Caco-2 (cell line): Measurements from ENCODE around the gene C3orf52. TPM values are rescaled to one million over a fixed set of nuclear protein-coding genes. Genes with fewer than 3 reads are reported as not detected.

Experiments
- BruUV-seq: library from RNA; stranded (reverse); fragments of 400-500 nt; replicated peaks from 2 replicates; lab custom pipeline; 2021; lab: Mats Ljungman, UMichigan
- CTCF ChIA-PET: fragments of 300-600 bp; sonication (Branson Sonifier 250); formaldehyde crosslinking; loops from one replicate; lab custom pipeline; 2022; ENCODE audit warnings: antibody characterized with exemption; lab: Charles Lee
- POLR2A ChIA-PET: fragments of 300-600 bp; sonication (Branson Sonifier 250); formaldehyde crosslinking; loops from one replicate; lab custom pipeline; 2022; ENCODE audit warnings: antibody characterized with exemption; lab: Charles Lee
- DNase-seq, 2 experiments: peaks; one replicate each; pipeline versions ENCODE4 v3.0.0 to v3.0.0-alpha.2; 2020 to 2022
- H3K27me3 ChIP-seq: replicated peaks from 2 replicates; pipeline ENCODE4 v1.6.0; 2011; ENCODE audit warnings: low read length; ENCODE audit not compliant: control insufficient read depth, insufficient read depth
- H3K36me3 ChIP-seq: 2 replicates; pipeline ENCODE4 v1.5.1; 2011; ENCODE audit warnings: low read length; ENCODE audit not compliant: control insufficient read depth, insufficient read depth
- H3K4me1 ChIP-seq: fragments of 250-450 bp; sonication (Bioruptor Pico); 2 replicates; pipeline ENCODE4 v1.5.1; 2020; ENCODE audit warnings: mild to moderate bottlenecking
- H3K4me3 ChIP-seq: 2 replicates; pipeline ENCODE4 v1.5.1; 2011; ENCODE audit warnings: low read depth, mild to moderate bottlenecking, control low read depth, low read length
- H3K9me3 ChIP-seq: fragments of 250-450 bp; sonication (Bioruptor Pico); 2 replicates; pipeline ENCODE4 v1.5.1; 2020; ENCODE audit warnings: mild to moderate bottlenecking, moderate library complexity
- H3K27ac Mint-ChIP-seq: one replicate; pipeline ENCODE4 v1.8.0; 2022; ENCODE audit warnings: mixed read lengths; ENCODE audit not compliant: unreplicated experiment
- H3K27me3 Mint-ChIP-seq: one replicate; pipeline ENCODE4 v1.8.0; 2022; ENCODE audit warnings: mixed read lengths; ENCODE audit not compliant: insufficient read depth, unreplicated experiment
- H3K36me3 Mint-ChIP-seq: one replicate; pipeline ENCODE4 v1.8.0; 2022; ENCODE audit warnings: mild to moderate bottlenecking, mixed read lengths; ENCODE audit not compliant: insufficient read depth, unreplicated experiment
- H3K4me1 Mint-ChIP-seq: one replicate; pipeline ENCODE4 v1.8.0; 2022; ENCODE audit warnings: low read depth, mixed read lengths; ENCODE audit not compliant: unreplicated experiment
- H3K4me3 Mint-ChIP-seq: one replicate; pipeline ENCODE4 v1.8.0; 2022; ENCODE audit warnings: mild to moderate bottlenecking, moderate library complexity, mixed read lengths; ENCODE audit not compliant: unreplicated experiment
- H3K9me3 Mint-ChIP-seq: one replicate; pipeline ENCODE4 v1.8.0; 2022; ENCODE audit warnings: mixed read lengths; ENCODE audit not compliant: unreplicated experiment
- CTCF ChIP-seq, 2 experiments: fragments of 200-600 bp in 1 of 2; IDR thresholded peaks; 1 replicate in 1 of 2; 2 replicates in 1 of 2; pipeline versions ENCODE4 v1.5.1 to v1.8.0; 2011 to 2022; ENCODE audit warnings: antibody characterized with exemption in 1 of 2, control low read depth in 1 of 2, inconsistent platforms in 1 of 2, low read depth in 1 of 2, low read length in 1 of 2, mild to moderate bottlenecking in 1 of 2, moderate library complexity in 1 of 2; ENCODE audit not compliant: insufficient read depth in 1 of 2, severe bottlenecking in 1 of 2, unreplicated experiment in 1 of 2
- intact Hi-C: fragments of 100-400 bp; cut with micrococcal nuclease; formaldehyde crosslinking; loops from one replicate; pipeline ENCODE4 v1.10.0; 2022; ENCODE audit not compliant: unreplicated experiment
- total RNA-seq: library from RNA; stranded (reverse); gene quantifications from 2 replicates; pipeline ENCODE4 v1.2.3, GENCODE V29; 2022

Gene C3orf52
- total RNA-seq, 1 experiment from 2014 or later: 64.5 TPM

GRCh38 chr3:112138219-112138969, 52.2 kb downstream of the C3orf52 start:
- Histone ChIP-seq H3K9me3 (0 out of 2 replicates have a peak, but pooled peaks cover 3% of the 10 kb centered on the region), H3K36me3 (no peaks in the 10 kb centered on the region), H3K4me3 (no peak overlapping the region), H3K27me3 (no peaks in the 10 kb centered on the region), H3K4me1 (no peaks in the 10 kb centered on the region)
- TF ChIP-seq CTCF (IDR thresholded peaks at IDR 0.05; ENCODE audit: insufficient read depth in 1 of 2, low read depth in 1 of 2, low read length in 1 of 2, severe bottlenecking in 1 of 2, unreplicated experiment in 1 of 2): no peak
- no peak overlapping the region for H3K27ac Mint-ChIP-seq
- intact Hi-C loops: no loop called here
- H3K36me3 Mint-ChIP-seq: peaks cover 8% of the 10 kb centered on the region
- H3K9me3 Mint-ChIP-seq: no peaks in the 10 kb centered on the region
- POLR2A ChIA-PET: no interaction called here
- BruUV-seq: no TSS peak
- DNase-seq: no peak
- H3K4me3 Mint-ChIP-seq: no peak overlapping the region
- CTCF ChIA-PET: interaction anchor here (1.4 kb wide), 2 partner anchors 27 to 155 kb away, joined by 6 to 7 read pairs; no protein-coding TSS in a partner anchor
- peaks cover 5% of the 10 kb centered on the region for H3K4me1 Mint-ChIP-seq
- H3K27me3 Mint-ChIP-seq: no peaks in the 10 kb centered on the region

- no peak overlapping the region for H3K27ac Mint-ChIP-seq
- BruUV-seq: no TSS peak
Observed at GRCh38 chr3:112140584-112140983, 54.4 kb downstream of the C3orf52 start.

GRCh38 chr3:112141293-112141692, 55.1 kb downstream of the C3orf52 start:
- Mint-ChIP-seq H3K36me3 (peaks cover 6% of the 10 kb centered on the region), H3K27ac (no peak overlapping the region), H3K27me3 (no peaks in the 10 kb centered on the region), H3K9me3 (peaks cover 11% of the 10 kb centered on the region), H3K4me3 (no peak overlapping the region), H3K4me1 (peaks cover 5% of the 10 kb centered on the region)
- ChIA-PET CTCF (no interaction called here), POLR2A (no interaction called here)
- Histone ChIP-seq H3K4me1 (no peaks in the 10 kb centered on the region), H3K27me3 (no peaks in the 10 kb centered on the region), H3K9me3 (0 out of 2 replicates have a peak, but pooled peaks cover 3% of the 10 kb centered on the region), H3K4me3 (no peak overlapping the region), H3K36me3 (no peaks in the 10 kb centered on the region)
- TF ChIP-seq CTCF (IDR thresholded peaks at IDR 0.05; ENCODE audit: insufficient read depth in 1 of 2, low read depth in 1 of 2, low read length in 1 of 2, severe bottlenecking in 1 of 2, unreplicated experiment in 1 of 2): no peak
- BruUV-seq: no TSS peak
- intact Hi-C loops: no loop called here
- no peak for DNase-seq

More at GRCh38 chr3:112140584-112140983, 54.4 kb downstream of the C3orf52 start:
- H3K27me3 Mint-ChIP-seq: no peaks in the 10 kb centered on the region
- H3K27me3 ChIP-seq: no peaks in the 10 kb centered on the region
- intact Hi-C loops: no loop called here
- ChIA-PET CTCF (no interaction called here), POLR2A (no interaction called here)
- H3K4me1 ChIP-seq: no peaks in the 10 kb centered on the region
- no peak for DNase-seq
- 0 out of 2 replicates have a peak, but pooled peaks cover 3% of the 10 kb centered on the region for H3K9me3 ChIP-seq
- H3K4me1 Mint-ChIP-seq: peaks cover 5% of the 10 kb centered on the region
- no peaks in the 10 kb centered on the region for H3K36me3 ChIP-seq
- no peak overlapping the region for H3K4me3 ChIP-seq
- H3K9me3 Mint-ChIP-seq: peaks cover 4% of the 10 kb centered on the region
- no peak for TF ChIP-seq CTCF (IDR thresholded peaks at IDR 0.05; ENCODE audit: insufficient read depth in 1 of 2, low read depth in 1 of 2, low read length in 1 of 2, severe bottlenecking in 1 of 2, unreplicated experiment in 1 of 2)
- H3K36me3 Mint-ChIP-seq: peaks cover 6% of the 10 kb centered on the region
- no peak overlapping the region for H3K4me3 Mint-ChIP-seq
